HL-60/S4 treated with retinoic acid at 250 ng/mL for 4 days and 3 days (cell line): Measurements from ENCODE around the gene GRK6.

Source experiments
- in situ Hi-C: fragments of 300-500 bp; cut with MboI; formaldehyde crosslinking; loops from 2 replicates; pipeline ENCODE4 v1.7.0; 2022; ENCODE audit warnings: low sequenced_read_pairs

The GRK6 gene

DNA sequence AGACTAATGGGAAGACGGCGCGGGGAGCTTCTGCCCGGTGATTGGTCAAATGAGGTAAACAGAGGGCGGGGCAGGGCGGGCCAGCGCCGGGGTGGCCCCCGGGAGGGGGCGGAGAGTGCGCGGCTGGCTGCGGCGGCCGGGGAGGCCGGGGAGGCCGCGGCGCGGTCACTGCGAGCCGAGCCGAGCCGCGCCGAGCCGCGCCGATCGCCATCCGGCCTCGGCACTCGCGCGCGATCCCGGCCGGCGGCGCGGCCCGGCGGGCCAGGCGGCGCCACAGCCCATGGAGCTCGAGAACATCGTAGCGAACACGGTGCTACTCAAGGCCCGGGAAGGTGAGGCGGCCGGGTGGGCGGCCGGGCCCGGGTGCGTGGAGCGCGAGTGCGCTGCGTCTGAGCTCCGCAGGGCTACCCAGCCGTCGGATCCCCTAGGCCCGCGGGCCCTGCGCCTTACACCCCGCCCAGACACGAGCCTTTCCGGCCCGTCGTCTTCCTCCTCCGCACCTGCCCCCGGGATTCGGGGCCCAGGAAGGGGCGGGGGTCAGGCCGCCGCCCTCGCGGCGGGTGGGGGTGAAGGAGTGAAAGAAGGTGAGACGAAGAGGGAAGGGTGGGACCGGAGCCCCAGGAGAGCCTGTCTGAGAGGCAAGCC lies at the start of gene GRK6:
Gene GRK6, plus strand, starts transcription at position 111 of the 645 bp plus-strand sequence. Its CDS starts 170 bp downstream, at position 281.
- in situ Hi-C loops = no loop called here

- in situ Hi-C loops = no loop called here
These were observed 48.4 kb upstream of the GRK6 start for GRCh38 chr5:177377851-177378776.

DNA sequence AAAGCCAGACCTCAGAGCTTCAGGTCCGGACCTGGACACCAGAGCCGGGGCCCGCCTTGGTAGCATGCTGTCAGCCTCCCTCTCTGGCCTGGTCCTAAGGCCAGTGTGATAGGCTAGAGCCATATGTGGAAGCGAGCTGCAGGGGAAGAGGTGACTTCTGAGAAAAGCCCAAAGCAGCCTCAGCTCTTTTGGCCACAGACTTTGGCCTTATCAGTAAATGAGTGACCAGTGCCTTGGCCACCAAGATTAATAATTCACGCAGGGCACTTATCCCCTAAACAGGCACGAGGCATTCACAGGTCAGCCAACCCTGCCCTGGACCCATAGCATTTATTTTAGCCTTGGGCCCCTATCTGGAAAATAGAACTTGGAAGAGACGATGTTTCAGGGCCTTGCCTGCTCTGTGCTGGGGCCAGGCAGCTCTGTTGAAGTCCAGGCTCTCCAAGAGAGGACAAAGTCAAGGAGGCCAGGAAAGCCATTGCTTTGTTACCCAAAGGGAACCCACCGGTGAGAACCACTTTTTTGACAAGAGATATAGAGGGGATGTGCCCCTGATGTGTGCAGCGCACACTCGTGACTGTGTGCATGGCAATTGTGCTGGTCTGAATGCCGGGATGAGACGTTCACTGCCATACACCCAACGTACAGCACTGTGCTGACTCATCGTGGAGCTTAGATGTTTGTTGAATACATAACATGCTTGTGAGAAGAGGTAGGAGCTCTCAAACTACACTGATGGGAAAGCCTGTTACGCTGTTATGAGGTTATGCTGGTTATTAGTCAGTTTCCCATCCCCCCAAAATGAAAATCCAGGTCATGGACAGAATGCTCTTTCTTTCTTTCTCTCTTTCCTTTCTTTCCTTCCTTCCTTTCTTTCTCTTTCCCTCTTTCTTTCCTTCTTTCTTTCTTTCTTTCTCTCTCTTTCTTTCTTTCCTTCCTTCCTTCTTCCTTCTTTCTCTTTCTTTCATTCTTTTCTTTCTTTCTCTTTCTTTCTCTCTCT lies 47.3 kb upstream of the GRK6 start:
- in situ Hi-C loops = no loop called here

- in situ Hi-C loops = no loop called here
These were observed 45.7 kb upstream of the GRK6 start for GRCh38 chr5:177380805-177381126.

- in situ Hi-C loops = no loop called here
These were observed 44.0 kb upstream of the GRK6 start for GRCh38 chr5:177382423-177383029.

DNA sequence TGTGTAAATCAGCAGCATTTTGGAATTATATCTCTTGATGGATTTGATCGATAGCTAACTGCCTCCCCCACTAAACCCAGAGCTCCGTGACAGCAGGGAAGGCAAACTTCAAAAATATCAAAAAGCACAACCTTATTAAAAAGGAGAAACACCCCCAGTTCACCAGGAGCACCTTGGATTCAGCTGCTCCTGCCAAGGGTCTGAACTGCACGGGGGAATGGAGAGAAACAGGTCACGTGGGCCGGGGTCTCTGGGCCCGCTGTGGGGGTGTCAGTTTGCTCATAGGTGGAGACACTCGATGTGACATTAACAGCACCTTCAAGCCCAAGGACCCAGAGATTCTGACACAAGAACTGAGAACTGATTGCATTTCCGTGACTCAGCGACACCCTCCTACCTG lies 43.3 kb upstream of the GRK6 start:
- in situ Hi-C loops = no loop called here

- in situ Hi-C loops = no loop called here
These were observed 42.3 kb upstream of the GRK6 start, which contains the start of gene SLC34A1 for GRCh38 chr5:177384134-177384533. SLC34A1 (plus strand) TSS chr5:177384434; CDS start chr5:177385742, 1,308 bp downstream.

DNA sequence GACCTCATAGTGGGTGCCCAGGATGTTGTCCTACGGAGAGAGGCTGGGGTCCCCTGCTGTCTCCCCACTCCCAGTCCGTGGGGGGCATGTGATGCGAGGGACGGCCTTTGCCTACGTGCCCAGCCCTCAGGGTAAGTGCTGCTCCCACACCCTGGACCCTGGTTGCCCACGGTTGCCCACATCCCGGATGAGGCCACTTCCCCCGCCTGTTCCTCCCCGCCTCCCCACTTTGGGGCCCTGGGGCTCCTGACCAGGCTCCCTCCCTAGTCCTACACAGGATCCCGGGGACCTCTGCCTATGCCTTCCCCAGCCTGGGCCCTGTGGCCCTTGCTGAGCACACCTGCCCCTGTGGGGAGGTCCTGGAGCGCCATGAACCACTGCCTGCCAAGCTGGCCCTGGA lies 40.8 kb upstream of the GRK6 start:
- in situ Hi-C loops = no loop called here

GRCh38 chr5:177386542-177386941 lies 39.9 kb upstream of the GRK6 start:
- in situ Hi-C loops = no loop called here

DNA sequence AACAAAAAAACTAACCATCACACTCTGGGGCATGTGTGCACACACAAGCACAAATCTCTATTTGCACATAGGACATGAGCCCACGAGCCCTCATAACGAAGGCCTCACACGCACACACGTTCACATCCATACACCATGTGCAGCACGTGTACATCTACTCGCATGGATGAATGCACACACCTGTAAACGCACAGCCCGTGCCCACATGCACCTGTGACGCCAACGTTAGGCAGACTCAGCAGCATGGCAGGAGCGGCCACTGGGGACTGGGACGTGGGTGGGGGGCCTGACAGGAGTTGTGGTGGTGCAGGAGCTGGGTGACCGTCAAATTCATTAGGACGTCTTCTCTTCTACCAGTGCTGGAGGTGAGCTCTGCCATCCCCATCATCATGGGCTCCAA lies 39.1 kb upstream of the GRK6 start:
- in situ Hi-C loops = no loop called here

GRCh38 chr5:177388521-177389052 lies 37.9 kb upstream of the GRK6 start:
- in situ Hi-C loops = no loop called here

DNA sequence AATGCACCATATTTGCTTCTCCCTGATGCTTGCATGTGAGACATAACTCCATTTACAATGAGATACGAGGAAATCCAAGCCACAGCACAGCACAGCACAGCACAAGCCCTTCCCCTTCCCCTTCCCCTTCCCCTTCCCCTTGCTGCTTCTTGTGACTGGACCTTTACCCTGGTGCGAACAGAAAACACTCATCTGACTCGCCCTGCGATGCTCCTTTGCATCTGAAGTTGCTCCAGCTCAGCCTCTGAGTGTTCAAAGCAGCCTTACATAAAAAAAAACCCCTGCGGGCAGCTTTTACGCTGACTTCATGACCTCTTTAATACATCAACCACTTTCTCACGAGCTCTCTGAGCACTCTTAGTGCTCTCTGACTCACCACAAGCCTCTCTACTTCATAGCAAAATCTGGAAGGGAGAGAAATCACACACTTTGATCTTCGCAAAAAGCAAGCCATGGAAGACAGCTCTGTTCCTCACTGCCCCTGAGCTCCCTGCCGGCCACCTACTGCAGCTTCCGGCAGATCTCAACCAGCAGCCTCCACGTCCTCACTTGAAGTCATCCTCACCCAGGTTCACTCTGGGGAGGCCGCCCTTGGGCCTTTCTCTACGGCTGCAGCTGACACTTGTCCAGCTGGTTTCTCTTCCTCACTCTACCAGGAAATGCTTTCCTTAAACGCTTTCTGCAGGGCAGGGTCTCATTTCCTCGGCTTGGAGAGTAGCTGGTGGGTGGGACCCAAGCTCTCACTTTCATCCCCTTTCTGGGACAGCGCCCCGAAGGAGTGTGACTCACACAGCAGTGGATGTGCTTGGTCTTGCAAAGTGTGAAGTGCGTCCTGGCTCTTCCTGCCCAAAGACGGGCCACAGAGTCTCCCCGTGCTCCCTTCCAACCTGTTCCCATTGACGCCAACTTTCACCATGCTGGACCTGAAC lies 37.0 kb upstream of the GRK6 start:
- in situ Hi-C loops = loop anchor here (5.0 kb wide), 1 partner anchor 53 kb away; no protein-coding TSS in a partner anchor

- in situ Hi-C loops = loop anchor here (5.0 kb wide), 1 partner anchor 52 kb away; no protein-coding TSS in a partner anchor
These were observed 35.8 kb upstream of the GRK6 start for GRCh38 chr5:177390363-177391300.

- in situ Hi-C loops = loop anchor here (5.0 kb wide), 1 partner anchor 50 kb away; no protein-coding TSS in a partner anchor
These were observed 33.7 kb upstream of the GRK6 start for GRCh38 chr5:177392765-177393164.

- in situ Hi-C loops = loop anchor here (5.0 kb wide), 1 partner anchor 49 kb away; no protein-coding TSS in a partner anchor
These were observed 33.2 kb upstream of the GRK6 start for GRCh38 chr5:177393206-177393765.

GRCh38 chr5:177393990-177394389 lies 32.5 kb upstream of the GRK6 start:
- in situ Hi-C loops = loop anchor here (5.0 kb wide), 1 partner anchor 48 kb away; no protein-coding TSS in a partner anchor

DNA sequence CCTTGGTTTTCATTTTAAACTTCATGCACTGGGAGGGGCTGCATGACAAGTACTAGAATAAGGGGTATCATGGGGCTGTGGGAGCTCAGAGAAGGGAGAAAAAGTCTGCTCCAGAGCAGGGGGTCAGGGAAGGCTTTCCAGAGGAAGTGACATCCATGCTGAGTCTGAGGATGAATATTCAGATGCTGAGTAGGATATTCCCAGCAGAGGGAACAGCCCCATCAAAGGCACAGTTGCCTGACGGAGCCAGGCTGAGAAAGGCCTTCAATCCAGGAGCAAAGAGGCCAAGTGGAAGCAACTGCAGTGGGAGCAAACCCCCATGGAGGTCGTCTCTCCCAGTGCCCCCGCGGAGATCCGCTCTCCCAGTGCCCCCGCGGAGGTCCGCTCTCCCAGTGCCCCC lies 30.4 kb upstream of the GRK6 start:
- in situ Hi-C loops = no loop called here
